Measurements from ENCODE around the gene RBM47.

Gene RBM47

GRCh38 chr4:40585201-40585799 lies 44.4 kb downstream of the RBM47 start:
- Histone ChIP-seq H3K4me3 (ENCODE audit: low read length) (no peak overlapping the region), H3K9me3 (replicated peaks; ENCODE audit: low read length) (no peaks in the 10 kb centered on the region), H3K36me3 (ENCODE audit: insufficient read depth, low read length) (no peaks in the 10 kb centered on the region), H3K9ac (ENCODE audit: low read depth, low read length) (no peak overlapping the region), H3K27me3 (ENCODE audit: control insufficient read depth, insufficient read depth, low read length) (peaks cover 11% of the 10 kb centered on the region), H3K4me1 (ENCODE audit: control insufficient read depth, insufficient read depth, low read length) (peaks cover 21% of the 10 kb centered on the region), H3K4me2 (ENCODE audit: low read length) (no peak overlapping the region)

GRCh38 chr4:40584517-40585141 lies 45.0 kb downstream of the RBM47 start:
- Histone ChIP-seq H3K9me3 (replicated peaks; ENCODE audit: low read length) (no peaks in the 10 kb centered on the region), H3K4me1 (ENCODE audit: control insufficient read depth, insufficient read depth, low read length) (peaks cover 21% of the 10 kb centered on the region), H3K4me2 (ENCODE audit: low read length) (no peak overlapping the region), H3K36me3 (ENCODE audit: insufficient read depth, low read length) (no peaks in the 10 kb centered on the region), H3K9ac (ENCODE audit: low read depth, low read length) (no peak overlapping the region), H3K4me3 (ENCODE audit: low read length) (no peak overlapping the region), H3K27me3 (ENCODE audit: control insufficient read depth, insufficient read depth, low read length) (peaks cover 11% of the 10 kb centered on the region)

GRCh38 chr4:40583850-40584439 lies 45.7 kb downstream of the RBM47 start:
- Histone ChIP-seq H3K4me1 (ENCODE audit: control insufficient read depth, insufficient read depth, low read length) (peaks cover 21% of the 10 kb centered on the region), H3K36me3 (ENCODE audit: insufficient read depth, low read length) (no peaks in the 10 kb centered on the region)

GRCh38 chr4:40582413-40582812 lies 47.3 kb downstream of the RBM47 start:
- no peaks in the 10 kb centered on the region for H3K9me3 ChIP-seq (replicated peaks; ENCODE audit: low read length)
- no peak overlapping the region for H3K9ac ChIP-seq (ENCODE audit: low read depth, low read length)
- no peaks in the 10 kb centered on the region for H3K36me3 ChIP-seq (ENCODE audit: insufficient read depth, low read length)

More at GRCh38 chr4:40583850-40584439, 45.7 kb downstream of the RBM47 start:
- Histone ChIP-seq H3K4me2 (ENCODE audit: low read length) (no peak overlapping the region), H3K9ac (ENCODE audit: low read depth, low read length) (no peak overlapping the region), H3K4me3 (ENCODE audit: low read length) (no peak overlapping the region), H3K9me3 (replicated peaks; ENCODE audit: low read length) (no peaks in the 10 kb centered on the region), H3K27me3 (ENCODE audit: control insufficient read depth, insufficient read depth, low read length) (peaks cover 11% of the 10 kb centered on the region)

GRCh38 chr4:40581254-40582140 lies 48.2 kb downstream of the RBM47 start:
- Histone ChIP-seq H3K9ac (ENCODE audit: low read depth, low read length) (no peak overlapping the region), H3K4me3 (ENCODE audit: low read length) (no peak overlapping the region), H3K27me3 (ENCODE audit: control insufficient read depth, insufficient read depth, low read length) (peaks cover 11% of the 10 kb centered on the region), H3K9me3 (replicated peaks; ENCODE audit: low read length) (no peaks in the 10 kb centered on the region), H3K4me1 (ENCODE audit: control insufficient read depth, insufficient read depth, low read length) (peaks cover 14% of the 10 kb centered on the region), H3K4me2 (ENCODE audit: low read length) (no peak overlapping the region), H3K36me3 (ENCODE audit: insufficient read depth, low read length) (no peaks in the 10 kb centered on the region)

More at GRCh38 chr4:40582413-40582812, 47.3 kb downstream of the RBM47 start:
- peaks cover 11% of the 10 kb centered on the region for H3K27me3 ChIP-seq (ENCODE audit: control insufficient read depth, insufficient read depth, low read length)
- H3K4me3 ChIP-seq (ENCODE audit: low read length), result no peak overlapping the region
- H3K4me2 ChIP-seq (ENCODE audit: low read length), result no peak overlapping the region
- peaks cover 14% of the 10 kb centered on the region for H3K4me1 ChIP-seq (ENCODE audit: control insufficient read depth, insufficient read depth, low read length)

GRCh38 chr4:40579983-40580382 lies 49.7 kb downstream of the RBM47 start:
- Histone ChIP-seq H3K9me3 (replicated peaks; ENCODE audit: low read length) (no peaks in the 10 kb centered on the region), H3K4me1 (ENCODE audit: control insufficient read depth, insufficient read depth, low read length) (peaks cover 9% of the 10 kb centered on the region), H3K9ac (ENCODE audit: low read depth, low read length) (no peak overlapping the region), H3K4me3 (ENCODE audit: low read length) (no peak overlapping the region), H3K4me2 (ENCODE audit: low read length) (no peak overlapping the region), H3K27me3 (ENCODE audit: control insufficient read depth, insufficient read depth, low read length) (peaks cover 4% of the 10 kb centered on the region), H3K36me3 (ENCODE audit: insufficient read depth, low read length) (no peaks in the 10 kb centered on the region)

GRCh38 chr4:40577588-40578253 lies 51.9 kb downstream of the RBM47 start:
- Histone ChIP-seq H3K27me3 (ENCODE audit: control insufficient read depth, insufficient read depth, low read length) (no peaks in the 10 kb centered on the region), H3K9me3 (replicated peaks; ENCODE audit: low read length) (no peaks in the 10 kb centered on the region), H3K36me3 (ENCODE audit: insufficient read depth, low read length) (no peaks in the 10 kb centered on the region), H3K4me3 (ENCODE audit: low read length) (no peak overlapping the region), H3K4me2 (ENCODE audit: low read length) (no peak overlapping the region), H3K9ac (ENCODE audit: low read depth, low read length) (no peak overlapping the region), H3K4me1 (ENCODE audit: control insufficient read depth, insufficient read depth, low read length) (peaks cover 9% of the 10 kb centered on the region)

- no peak overlapping the region for H3K4me3 ChIP-seq (ENCODE audit: low read length)
- no peaks in the 10 kb centered on the region for H3K27me3 ChIP-seq (ENCODE audit: control insufficient read depth, insufficient read depth, low read length)
- no peak overlapping the region for H3K9ac ChIP-seq (ENCODE audit: low read depth, low read length)
- H3K9me3 ChIP-seq (replicated peaks; ENCODE audit: low read length), result no peaks in the 10 kb centered on the region
- peak overlapping the region; percentile 23 for H3K4me2 ChIP-seq (ENCODE audit: low read length)
- no peaks in the 10 kb centered on the region for H3K36me3 ChIP-seq (ENCODE audit: insufficient read depth, low read length)
- peaks cover 9% of the 10 kb centered on the region for H3K4me1 ChIP-seq (ENCODE audit: control insufficient read depth, insufficient read depth, low read length)
These were observed 52.8 kb downstream of the RBM47 start for GRCh38 chr4:40576651-40577480.

- H3K4me2 ChIP-seq (ENCODE audit: low read length), result no peak overlapping the region
- no peak overlapping the region for H3K4me3 ChIP-seq (ENCODE audit: low read length)
- no peaks in the 10 kb centered on the region for H3K36me3 ChIP-seq (ENCODE audit: insufficient read depth, low read length)
- peaks cover 14% of the 10 kb centered on the region for H3K4me1 ChIP-seq (ENCODE audit: control insufficient read depth, insufficient read depth, low read length)
- H3K9me3 ChIP-seq (replicated peaks; ENCODE audit: low read length), result no peaks in the 10 kb centered on the region
- no peak overlapping the region for H3K9ac ChIP-seq (ENCODE audit: low read depth, low read length)
- H3K27me3 ChIP-seq (ENCODE audit: control insufficient read depth, insufficient read depth, low read length), result no peaks in the 10 kb centered on the region
These were observed 53.8 kb downstream of the RBM47 start for GRCh38 chr4:40575846-40576245.

GRCh38 chr4:40573593-40574311 lies 55.9 kb downstream of the RBM47 start:
- Histone ChIP-seq H3K9me3 (replicated peaks; ENCODE audit: low read length) (no peaks in the 10 kb centered on the region), H3K4me2 (ENCODE audit: low read length) (no peak overlapping the region), H3K36me3 (ENCODE audit: insufficient read depth, low read length) (no peaks in the 10 kb centered on the region), H3K4me3 (ENCODE audit: low read length) (no peak overlapping the region), H3K27me3 (ENCODE audit: control insufficient read depth, insufficient read depth, low read length) (no peaks in the 10 kb centered on the region), H3K9ac (ENCODE audit: low read depth, low read length) (no peak overlapping the region), H3K4me1 (ENCODE audit: control insufficient read depth, insufficient read depth, low read length) (peaks cover 20% of the 10 kb centered on the region)

Measured in skeletal muscle satellite cell (primary cell).